GM19324 (cell line): ENCODE measurements around the gene OR8D4.
"Not testable (repeated sequence)": the region's sequence is repeated elsewhere in the genome, so short reads cannot be mapped to it uniquely, and the experiment has no call there.

Experiments
- ATAC-seq: cut with Tn5 transposase; IDR thresholded peaks from one replicate; pipeline ENCODE4 v1.9.1; 2021; ENCODE audit warnings: mild to moderate bottlenecking, moderate library complexity; ENCODE audit not compliant: unreplicated experiment, low FRiP score

Gene OR8D4

DNA sequence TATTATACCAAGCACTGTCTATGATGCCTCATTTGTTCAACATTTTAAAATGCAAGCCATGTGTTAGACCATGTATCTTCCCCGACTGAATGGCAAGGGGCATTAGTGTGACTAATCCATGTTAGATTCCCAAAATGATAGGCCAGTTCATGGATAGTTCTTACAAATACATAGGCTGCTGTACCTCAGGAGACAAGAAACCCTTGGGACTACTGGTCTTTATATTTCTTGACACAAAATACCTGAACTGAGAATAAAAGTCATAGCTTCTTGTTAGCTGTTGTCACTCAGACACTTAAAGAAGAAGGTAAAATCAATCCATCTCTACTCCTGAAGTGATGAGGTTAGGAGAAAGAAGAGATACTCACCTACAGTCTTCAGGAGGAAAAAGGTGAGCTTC lies at the start of gene OR8D4:
TSS of gene OR8D4 (plus strand) at position 301 of the 400 bp plus-strand sequence. CDS start 4,265 bp downstream, outside the sequence.
- ATAC-seq, result no peak

DNA sequence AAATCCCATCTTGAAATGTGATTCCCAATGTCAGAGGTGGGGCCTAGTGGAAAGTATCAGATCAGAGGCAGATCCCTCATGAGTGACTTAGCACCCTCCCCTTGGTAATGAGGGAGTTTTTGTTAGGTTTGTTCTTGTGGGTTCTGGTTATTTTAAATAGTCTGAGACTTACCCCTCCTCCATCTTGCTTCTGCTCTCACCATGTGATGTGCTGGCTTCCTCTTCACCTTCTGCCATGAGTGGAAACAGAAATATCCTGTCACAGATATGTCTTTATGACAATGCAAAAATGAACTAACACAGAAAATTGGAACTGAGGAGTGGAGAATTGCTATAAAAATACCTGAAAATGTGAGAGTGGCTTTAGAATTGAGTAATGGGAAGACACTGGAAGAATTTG lies 49.6 kb upstream of the OR8D4 start:
- no peak for ATAC-seq

DNA sequence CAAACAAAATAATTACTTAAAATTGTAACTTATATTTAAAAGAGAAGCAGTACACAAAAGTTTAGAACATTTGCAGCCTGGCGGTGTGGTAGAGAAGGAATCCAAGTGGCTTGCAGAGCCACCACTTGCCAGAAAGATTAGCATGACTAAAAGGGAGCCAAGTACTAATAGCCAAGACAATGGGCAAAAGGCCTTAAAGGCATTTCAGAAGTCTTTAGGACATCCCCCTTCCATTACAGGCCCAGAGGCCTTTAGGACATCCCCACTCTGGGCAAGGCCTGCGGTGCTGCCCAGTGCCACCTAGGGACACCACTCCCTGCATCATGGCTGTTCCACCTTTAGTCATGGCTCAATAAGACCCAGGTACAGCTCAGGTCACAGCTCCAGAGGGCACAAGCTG lies 48.9 kb upstream of the OR8D4 start:
- no peak for ATAC-seq

DNA sequence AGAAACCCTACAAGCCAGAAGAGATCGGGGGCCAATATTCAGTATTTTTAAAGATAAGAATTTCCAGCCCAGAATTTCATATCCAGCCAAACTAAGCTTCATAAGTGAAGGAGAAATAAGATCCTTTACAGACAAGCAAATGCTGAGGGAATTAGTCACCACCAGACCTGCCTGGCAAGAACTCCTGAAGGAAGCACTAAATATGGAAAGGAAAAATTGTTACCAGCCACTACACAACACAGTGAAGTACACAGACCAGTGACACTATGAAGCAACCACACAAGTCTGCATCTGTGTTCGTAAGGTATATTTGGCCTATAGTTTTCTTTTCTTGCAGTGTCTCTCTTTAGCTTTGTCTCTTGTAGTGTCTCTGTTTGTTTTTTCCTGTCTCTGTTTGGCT lies 45.5 kb upstream of the OR8D4 start:
- ATAC-seq, result no peak

DNA sequence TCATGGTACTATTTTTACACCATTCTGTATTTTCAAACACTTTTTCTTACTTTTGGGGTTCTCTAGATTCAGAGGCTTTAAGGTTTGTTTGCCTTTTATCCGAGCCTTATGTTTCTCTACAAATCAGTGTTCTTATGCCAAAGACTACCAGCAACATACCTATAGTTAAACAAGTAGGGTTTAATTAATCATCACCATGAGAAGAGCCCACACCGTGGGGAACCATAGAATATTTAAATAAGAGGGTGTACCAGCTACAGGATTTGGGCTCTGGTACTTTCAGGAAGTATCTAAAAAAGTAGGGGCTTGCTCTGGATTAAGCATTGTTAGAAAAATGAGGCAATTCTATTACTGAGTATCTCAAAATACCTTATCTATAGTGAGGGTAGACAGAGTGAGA lies 42.2 kb upstream of the OR8D4 start:
- ATAC-seq, result no peak

DNA sequence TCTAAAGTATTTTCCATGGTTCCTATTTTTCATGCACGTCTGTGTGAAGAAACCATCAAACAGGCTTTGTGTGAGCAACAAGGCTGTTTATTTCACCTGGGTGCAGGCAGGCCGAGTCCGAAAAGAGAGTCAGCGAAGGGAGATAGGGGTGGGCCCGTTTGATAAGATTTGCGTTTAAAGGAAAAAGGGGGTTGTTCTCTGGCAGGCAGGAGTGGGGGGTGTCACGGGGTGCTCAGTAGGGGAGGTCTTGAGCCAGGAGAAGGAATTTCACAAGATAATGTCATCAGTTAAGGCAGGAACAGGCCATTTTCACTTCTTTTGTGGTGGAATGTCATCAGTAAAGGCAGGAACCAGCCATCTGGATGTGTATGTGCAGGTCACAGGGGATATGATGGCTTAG lies 36.7 kb upstream of the OR8D4 start:
- ATAC-seq, result not testable (repeated sequence)

DNA sequence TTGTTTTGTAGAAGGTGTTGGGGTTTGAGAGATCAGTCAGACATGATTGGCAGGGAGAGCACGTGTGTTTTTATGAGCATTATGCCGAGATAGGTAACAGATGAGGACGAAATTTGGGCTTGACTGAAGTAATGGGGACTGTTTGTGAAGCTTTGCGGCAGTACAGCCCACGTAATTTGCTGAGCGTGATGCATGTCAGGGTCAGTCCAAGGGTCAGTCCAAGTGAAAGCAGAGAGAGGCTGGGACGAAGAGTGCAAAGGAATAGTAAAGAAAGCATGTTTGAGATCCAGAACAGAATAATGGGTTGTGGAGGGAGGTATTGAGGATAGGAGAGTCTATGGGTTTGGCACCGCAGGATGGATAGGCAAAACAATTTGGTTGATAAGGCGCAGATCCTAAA lies 34.2 kb upstream of the OR8D4 start:
- ATAC-seq, result not testable (repeated sequence)

DNA sequence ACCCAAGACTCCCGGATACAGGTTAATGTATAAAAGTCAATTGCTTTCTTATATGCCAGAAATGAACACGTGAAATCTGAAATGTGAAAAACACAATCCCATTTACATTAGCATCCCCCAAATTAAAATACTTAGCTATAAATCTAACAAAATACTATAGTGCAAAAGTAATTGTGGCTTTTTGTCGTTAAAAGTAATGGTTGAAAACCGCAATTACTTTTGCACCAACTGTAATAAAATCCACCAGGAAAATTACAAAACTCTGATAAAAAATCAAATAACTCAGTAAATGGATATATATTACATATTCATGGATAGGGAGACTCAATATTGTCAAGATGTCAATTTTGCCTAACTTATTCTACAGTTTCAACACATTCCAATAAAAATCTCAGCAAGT lies 21.1 kb upstream of the OR8D4 start:
- ATAC-seq, result no peak

DNA sequence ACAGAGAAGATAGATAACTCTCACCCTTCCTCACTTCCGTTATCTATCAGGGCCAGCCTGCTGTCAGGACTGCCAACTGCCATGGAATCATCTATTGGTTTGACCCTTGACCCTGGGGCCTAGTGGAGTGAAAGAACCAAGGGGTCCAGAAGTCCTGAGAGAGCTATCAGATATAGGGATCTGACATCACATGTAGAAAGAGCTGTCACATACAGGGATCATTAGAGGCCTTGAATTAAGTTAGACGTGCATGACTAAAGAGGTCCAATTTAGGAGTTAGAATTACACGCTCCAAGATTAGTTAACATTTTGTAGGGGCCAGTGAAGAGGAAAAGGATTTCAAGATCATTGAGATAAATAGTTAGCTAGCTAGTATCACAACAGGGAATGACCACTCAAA lies 16.4 kb upstream of the OR8D4 start, which contains the start of gene TMEM225:
TSS of gene TMEM225 (minus strand) at position 101 of the 400 bp plus-strand sequence. CDS start 245 bp downstream, outside the sequence.
- no peak for ATAC-seq

DNA sequence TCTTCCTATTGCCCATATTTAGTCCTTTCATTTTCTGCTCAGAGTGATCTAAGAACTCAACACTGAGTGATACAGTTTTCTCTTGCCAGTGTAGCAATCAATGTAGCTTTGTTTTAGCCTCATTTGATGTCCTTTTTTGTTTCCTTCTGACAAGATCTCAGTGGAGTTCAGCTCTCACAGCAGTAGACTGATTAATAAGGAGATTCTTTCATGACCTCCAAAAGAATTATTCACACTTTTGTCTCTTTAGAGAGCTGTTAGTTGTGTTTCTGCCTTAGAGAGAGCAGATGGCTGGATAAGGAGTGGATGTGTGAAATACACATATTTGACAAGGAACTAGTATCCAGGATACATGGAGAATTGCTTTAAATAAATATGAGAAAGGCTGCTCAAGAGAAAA lies 9.9 kb upstream of the OR8D4 start:
- no peak for ATAC-seq

DNA sequence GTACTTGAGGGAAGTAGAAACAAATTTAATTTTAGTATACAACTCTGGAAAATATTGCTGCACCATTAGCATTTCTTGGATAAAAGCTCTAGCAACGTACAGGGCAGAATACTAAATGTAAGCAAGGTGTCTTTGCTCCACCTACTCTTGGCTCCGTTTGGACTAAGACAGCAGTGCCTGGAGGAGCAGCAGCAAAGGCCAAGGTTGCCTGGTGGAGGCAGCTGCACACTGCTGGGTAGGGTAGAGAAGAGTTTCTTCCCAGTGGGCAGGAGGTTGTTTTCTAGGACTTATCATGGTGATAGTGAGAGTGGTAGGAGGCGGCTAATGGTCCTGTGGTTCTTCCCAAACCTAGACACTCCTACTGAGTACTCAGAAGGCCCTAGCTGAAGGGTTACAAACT lies 2.2 kb upstream of the OR8D4 start:
- ATAC-seq, result no peak

DNA sequence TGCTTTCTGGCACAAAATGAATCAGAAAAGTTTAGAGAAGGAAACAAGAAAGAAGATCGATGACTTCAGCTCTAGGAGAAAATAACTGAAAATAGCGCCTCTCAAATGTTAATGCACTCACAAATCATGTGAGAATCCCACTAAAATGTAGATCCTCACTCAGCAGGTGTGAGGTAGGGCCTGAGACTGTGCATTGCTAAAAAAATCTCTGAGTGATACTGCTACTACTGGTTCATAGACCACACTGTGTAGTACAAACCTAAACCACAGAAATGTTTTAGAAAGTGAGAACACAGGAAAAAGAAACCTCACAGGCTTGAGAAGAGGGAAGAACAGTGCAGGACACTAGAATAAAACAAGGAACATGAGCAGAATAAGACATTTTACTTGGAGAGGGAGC lies 2.0 kb downstream of the OR8D4 start:
- ATAC-seq, result no peak

DNA sequence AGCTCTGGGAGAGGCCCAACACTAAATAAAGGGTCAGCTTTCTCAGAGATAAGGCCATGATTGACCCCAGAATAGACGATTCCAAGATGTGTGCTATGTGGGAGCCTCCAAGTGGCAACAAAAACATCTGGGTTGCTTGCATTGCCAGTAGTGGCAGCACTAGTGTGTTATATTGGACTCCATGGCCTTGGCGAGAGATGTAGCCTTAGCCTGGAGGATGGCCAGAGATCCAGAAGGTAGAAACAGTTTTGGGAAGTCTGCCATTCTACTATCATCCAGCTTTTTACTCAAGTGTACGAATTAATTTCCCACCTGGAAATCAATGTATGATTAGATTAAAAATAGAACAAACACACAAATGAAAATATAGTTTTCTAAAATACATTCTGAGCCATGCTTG lies 3.0 kb downstream of the OR8D4 start:
- no peak for ATAC-seq

DNA sequence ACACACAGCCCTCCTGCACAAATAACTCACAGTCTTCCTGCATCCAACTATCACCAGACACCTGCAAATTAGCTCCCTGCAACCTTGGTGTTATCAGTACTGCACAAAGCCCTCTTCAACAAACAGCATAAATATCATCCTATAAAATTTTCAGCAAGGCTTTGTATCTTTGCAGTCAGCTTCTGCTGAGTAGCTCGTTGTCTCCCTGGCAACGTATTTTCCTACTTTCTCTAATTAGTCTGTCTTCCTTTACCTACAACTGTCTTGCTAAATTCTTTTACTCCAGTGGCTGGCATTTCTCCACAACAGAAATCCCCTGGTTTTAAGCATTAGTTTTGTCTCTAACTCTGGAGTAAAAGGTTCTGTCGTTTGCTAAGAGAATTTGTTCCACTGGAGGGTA lies 3.9 kb downstream of the OR8D4 start:
- ATAC-seq, result no peak

DNA sequence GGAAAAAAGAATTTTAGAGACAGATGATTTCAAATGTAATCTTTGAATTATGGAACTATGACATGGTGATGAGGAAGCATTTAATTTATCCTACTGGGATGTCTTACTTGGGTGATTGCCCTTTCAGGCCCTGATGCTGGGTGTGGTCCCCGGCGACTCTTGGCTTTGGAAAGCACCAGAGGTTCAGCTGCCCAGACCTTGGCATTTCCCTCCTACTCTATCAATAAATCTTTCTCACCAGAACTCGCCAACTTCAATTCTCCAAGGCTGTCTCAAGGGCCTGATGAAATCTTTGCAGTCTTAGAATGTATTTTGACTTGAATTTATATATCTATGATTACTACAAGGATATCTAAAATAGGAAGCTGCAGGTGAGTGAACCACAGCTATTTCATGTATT lies 19.0 kb downstream of the OR8D4 start:
- ATAC-seq, result no peak

DNA sequence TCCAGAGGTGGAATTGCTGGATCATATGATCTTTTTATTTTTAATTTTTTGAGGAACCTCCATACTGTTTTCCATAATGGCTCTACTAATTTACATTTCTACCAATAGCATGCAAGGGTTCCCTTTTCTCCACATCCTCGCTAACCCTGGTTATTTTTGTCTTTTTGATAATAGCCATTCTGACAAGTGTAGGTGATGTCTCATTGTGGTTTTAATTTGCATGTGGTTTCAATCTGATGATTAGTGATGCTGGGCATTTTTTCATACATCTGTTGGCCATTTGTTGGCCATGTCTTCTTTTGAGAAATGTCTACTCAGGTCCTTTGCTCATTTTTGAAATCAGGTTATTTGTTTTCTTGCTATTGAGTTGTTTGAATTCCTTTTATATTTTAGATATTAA lies 22.1 kb downstream of the OR8D4 start:
- ATAC-seq, result no peak

DNA sequence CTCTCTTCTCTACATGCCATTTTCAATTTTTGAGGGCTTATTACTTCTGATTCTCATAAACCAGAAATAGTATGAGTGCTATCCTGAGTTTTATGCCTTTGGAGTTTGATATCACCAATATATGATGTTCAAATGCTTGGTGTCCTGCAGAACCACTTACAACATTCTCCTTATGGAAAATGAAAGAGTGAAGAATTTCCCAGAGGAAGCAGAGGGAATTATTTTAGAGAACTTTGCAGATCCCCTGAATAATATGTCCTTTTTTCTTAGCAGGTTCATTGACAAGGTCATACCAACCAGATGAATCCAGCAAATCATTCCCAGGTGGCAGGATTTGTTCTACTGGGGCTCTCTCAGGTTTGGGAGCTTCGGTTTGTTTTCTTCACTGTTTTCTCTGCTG lies 37.4 kb downstream of the OR8D4 start, which contains the start of gene OR4D5:
TSS of gene OR4D5 (plus strand) at position 301 of the 400 bp plus-strand sequence. CDS start at position 301, 0 bp downstream.
- no peak for ATAC-seq

DNA sequence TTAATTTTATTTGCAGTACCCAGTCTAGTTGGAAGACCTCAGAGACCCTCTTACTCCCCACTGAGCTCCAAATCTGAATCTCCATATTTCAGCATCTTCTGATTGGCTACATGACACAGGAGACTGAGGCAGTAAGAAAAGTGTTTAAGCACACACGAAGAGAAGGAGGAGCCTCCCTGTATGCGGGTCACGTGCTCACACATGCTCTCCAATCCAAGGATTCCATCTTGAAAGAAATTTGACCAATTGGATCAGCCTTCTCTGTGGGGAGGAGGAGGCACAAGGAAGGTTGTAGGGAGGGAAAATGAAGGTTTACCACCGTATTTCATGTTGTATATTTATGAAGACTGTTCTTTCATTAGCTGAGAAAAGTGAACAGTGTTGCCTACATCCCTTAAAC lies 40.4 kb downstream of the OR8D4 start:
- ATAC-seq, result no peak

DNA sequence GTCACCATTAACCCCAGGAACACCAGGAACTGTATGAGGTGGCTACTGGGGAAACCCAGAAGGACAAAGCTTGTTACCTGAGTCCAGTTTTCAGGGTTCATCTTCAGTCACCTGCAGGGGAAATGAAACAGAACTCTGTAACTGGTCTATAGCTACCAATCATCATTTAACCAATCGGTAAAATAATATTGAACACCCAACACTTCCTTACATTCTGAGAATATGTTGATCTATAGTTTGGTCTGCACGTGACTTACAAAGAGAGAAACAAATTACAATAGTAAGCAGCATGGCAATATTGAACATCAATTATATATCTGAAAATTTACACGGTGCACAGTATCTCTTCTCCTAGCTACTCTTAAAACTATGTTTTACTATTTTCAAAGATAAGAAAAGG lies 41.8 kb downstream of the OR8D4 start, which contains the start of gene OR6T1:
TSS of gene OR6T1 (minus strand) at position 101 of the 400 bp plus-strand sequence. CDS start at position 101, 0 bp downstream.
- ATAC-seq, result no peak

DNA sequence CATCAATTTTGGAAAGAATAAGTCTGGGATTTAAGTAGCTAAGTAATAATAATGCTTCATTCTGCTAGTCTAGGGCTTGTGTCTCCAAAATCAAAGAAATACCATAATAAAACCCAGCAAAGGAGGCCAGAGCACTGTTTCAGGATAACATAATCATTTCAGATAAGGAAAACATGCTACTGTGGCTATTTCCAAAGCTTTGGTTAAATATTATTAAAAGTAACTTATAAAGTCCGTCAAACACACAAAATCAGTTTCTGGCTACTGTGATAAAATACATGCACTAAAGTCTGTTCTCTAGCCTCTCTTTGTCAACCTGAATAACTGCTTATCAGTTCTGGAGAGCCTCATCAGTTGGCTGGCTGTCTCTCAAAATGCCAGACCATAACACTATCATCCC lies 43.2 kb downstream of the OR8D4 start:
- no peak for ATAC-seq

DNA sequence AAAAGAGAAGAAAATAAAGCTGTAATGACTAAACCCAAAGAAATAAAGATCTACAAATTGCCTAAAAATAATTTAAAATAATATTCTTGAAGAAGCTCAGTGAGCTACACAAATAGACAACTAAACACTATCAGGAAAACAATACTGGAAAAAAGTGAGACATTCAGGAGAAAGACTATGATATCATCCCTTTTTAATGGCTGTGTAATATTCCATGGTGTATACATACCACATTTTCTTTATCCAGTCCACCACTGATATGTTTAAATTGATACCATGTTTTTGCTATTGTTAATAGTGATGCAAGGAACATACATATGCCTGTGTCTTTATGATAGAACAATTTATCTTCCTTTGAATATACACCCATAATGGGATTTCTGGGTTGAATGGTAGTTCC lies 54.8 kb downstream of the OR8D4 start:
- no peak for ATAC-seq
